Measurements from ENCODE around the gene SREBF2. TPM values are rescaled to one million over a fixed set of nuclear protein-coding genes. Genes with fewer than 3 reads are reported as not detected.

Gene SREBF2
- total RNA-seq, 1 experiment from 2014 or later, result 40.0 TPM

DNA sequence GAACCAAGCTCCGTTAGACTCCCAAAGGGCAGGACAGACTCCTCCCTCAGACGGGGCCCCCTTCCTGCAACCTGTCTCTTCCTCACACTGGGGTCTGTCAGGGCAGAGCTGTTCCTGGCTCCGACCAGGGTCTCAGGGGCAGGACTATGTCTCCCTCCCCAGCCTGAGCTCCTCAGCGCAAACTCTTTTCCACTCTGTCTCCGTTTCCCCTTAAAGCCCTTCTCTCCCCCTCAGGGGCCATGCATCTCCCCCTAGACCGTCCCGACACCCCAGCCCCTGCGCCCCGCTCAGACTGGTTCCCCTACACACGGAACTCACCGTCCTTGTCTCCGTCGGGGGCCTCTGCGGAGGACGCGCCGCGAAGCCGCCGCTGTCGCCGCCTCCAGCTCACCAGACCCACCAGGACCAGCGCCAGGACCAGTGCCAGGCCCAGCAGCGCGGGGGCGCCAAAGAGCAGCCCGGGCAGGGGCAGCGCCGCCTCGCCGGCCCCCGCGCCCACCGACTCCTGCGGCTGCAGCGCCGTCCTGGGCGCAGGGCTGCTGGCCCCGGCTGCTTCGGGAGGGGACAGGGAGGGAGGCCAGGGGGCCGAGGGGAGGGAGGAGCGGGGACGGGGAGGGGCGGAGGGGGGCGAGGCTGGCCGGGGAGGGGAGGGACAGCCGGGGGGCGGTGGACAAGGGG is 93.0 kb downstream of the SREBF2 start:
- no TSS peak for BruUV-seq (replicated peaks)
- H3K4me3 ChIP-seq (ENCODE audit: low read length), result peak overlapping the region; percentile 42; the same call in 1 of the 2 replicates
- intact Hi-C loops (cut with micrococcal nuclease), result no loop called here
- H3F3A ChIP-seq (ENCODE audit: low read length, unreplicated experiment), result no peaks in the 10 kb centered on the region
- H3K4me1 ChIP-seq (ENCODE audit: insufficient read depth, low read length), result no peaks in the 10 kb centered on the region
- no peaks in the 10 kb centered on the region for H4K20me1 ChIP-seq (ENCODE audit: low read length)
- CTCF ChIA-PET, result interaction anchor here (0.8 to 1.0 kb wide), 4 partner anchors 15 to 229 kb away, joined by 3 to 6 read pairs (median 4); no protein-coding TSS in a partner anchor
- DNase-seq (peak; percentile 62), ATAC-seq (peak; percentile 71)
- H3K79me2 ChIP-seq (ENCODE audit: low read length), result no peaks in the 10 kb centered on the region
- H3K9me2 ChIP-seq (replicated peaks; ENCODE audit: low read length), result no peaks in the 10 kb centered on the region
- H3K36me3 ChIP-seq (ENCODE audit: low read depth, low read length), result no peaks in the 10 kb centered on the region
- peak overlapping the region; percentile 73 for H3K4me2 ChIP-seq (ENCODE audit: low read length)
- TF ChIP-seq EZH2 (IDR thresholded peaks at IDR 0.05; ENCODE audit: low read length, unreplicated experiment), result no peak
- TF ChIP-seq EZH2phosphoT487 (IDR thresholded peaks at IDR 0.05; ENCODE audit: borderline replicate concordance, low read length), result no peak
- TF ChIP-seq, protein P1, sequence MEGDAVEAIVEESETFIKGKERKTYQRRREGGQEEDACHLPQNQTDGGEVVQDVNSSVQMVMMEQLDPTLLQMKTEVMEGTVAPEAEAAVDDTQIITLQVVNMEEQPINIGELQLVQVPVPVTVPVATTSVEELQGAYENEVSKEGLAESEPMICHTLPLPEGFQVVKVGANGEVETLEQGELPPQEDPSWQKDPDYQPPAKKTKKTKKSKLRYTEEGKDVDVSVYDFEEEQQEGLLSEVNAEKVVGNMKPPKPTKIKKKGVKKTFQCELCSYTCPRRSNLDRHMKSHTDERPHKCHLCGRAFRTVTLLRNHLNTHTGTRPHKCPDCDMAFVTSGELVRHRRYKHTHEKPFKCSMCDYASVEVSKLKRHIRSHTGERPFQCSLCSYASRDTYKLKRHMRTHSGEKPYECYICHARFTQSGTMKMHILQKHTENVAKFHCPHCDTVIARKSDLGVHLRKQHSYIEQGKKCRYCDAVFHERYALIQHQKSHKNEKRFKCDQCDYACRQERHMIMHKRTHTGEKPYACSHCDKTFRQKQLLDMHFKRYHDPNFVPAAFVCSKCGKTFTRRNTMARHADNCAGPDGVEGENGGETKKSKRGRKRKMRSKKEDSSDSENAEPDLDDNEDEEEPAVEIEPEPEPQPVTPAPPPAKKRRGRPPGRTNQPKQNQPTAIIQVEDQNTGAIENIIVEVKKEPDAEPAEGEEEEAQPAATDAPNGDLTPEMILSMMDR (conservative IDR thresholded peaks at IDR 0.05; ENCODE audit: low read depth, low read length), result peak; percentile 62
- no peak overlapping the region for H3K27ac ChIP-seq (ENCODE audit: low read length)
- H2AFZ ChIP-seq (ENCODE audit: low read length), result 0 out of 2 replicates have a peak overlapping the region, but pooled peaks have one; percentile 26
- H3K9ac ChIP-seq (ENCODE audit: low read length), result no peak overlapping the region
- POLR2A ChIA-PET (ENCODE audit: unreplicated experiment), result no interaction called here
- H3K27me3 ChIP-seq (ENCODE audit: low read length), result no peaks in the 10 kb centered on the region
- H3K9me3 ChIP-seq (ENCODE audit: low read length), result no peaks in the 10 kb centered on the region

- Histone ChIP-seq H3K27ac (ENCODE audit: low read length) (no peak overlapping the region), H3K9me3 (ENCODE audit: low read length) (no peaks in the 10 kb centered on the region), H4K20me1 (ENCODE audit: low read length) (no peaks in the 10 kb centered on the region), H3K79me2 (ENCODE audit: low read length) (no peaks in the 10 kb centered on the region), H3K36me3 (ENCODE audit: low read depth, low read length) (no peaks in the 10 kb centered on the region), H3K27me3 (ENCODE audit: low read length) (no peaks in the 10 kb centered on the region), H2AFZ (ENCODE audit: low read length) (no peak overlapping the region), H3K4me2 (ENCODE audit: low read length) (no peak overlapping the region), H3K4me1 (ENCODE audit: insufficient read depth, low read length) (no peaks in the 10 kb centered on the region), H3F3A (ENCODE audit: low read length, unreplicated experiment) (no peaks in the 10 kb centered on the region), H3K9me2 (replicated peaks; ENCODE audit: low read length) (no peaks in the 10 kb centered on the region), H3K4me3 (ENCODE audit: low read length) (no peak overlapping the region), H3K9ac (ENCODE audit: low read length) (no peak overlapping the region)
- ATAC-seq (no peak), DNase-seq (no peak)
- TF ChIP-seq EZH2phosphoT487 (IDR thresholded peaks at IDR 0.05; ENCODE audit: borderline replicate concordance, low read length) (no peak), EZH2 (IDR thresholded peaks at IDR 0.05; ENCODE audit: low read length, unreplicated experiment) (no peak)
- TF ChIP-seq, protein P1 (conservative IDR thresholded peaks at IDR 0.05; ENCODE audit: low read depth, low read length), result no peak
- BruUV-seq (replicated peaks), result no TSS peak
- intact Hi-C loops (cut with micrococcal nuclease), result no loop called here
- CTCF ChIA-PET, result no interaction called here
- POLR2A ChIA-PET (ENCODE audit: unreplicated experiment), result no interaction called here
These were observed 94.9 kb downstream of the SREBF2 start for GRCh38 chr22:41927813-41928212.

Data from PC-3 (cell line).